IMR-90 (cell line): ENCODE results near the gene GUCD1. TPM values are rescaled to one million over a fixed set of nuclear protein-coding genes. Genes with fewer than 3 reads are reported as not detected.

Experiments
- ATAC-seq: fragments of 200-7000 bp; cut with Tn5 transposase; 2 replicates; pipeline ENCODE4 v1.9.1; 2020; ENCODE audit warnings: low read depth, mild to moderate bottlenecking, moderate library complexity
- BruUV-seq: library from RNA; stranded (reverse); fragments of 400-500 nt; replicated peaks from 2 replicates; lab custom pipeline; 2021; lab: Mats Ljungman, UMichigan
- CTCF ChIA-PET: fragments of 300-600 bp; formaldehyde crosslinking; extraction: SDS; loops from one replicate; lab custom pipeline; 2021; ENCODE audit warnings: antibody characterized with exemption; lab: Yijun Ruan, JAX
- POLR2A ChIA-PET: fragments of 300-600 bp; sonication (Branson Sonifier 250); formaldehyde crosslinking; loops from one replicate; lab custom pipeline; 2022; ENCODE audit warnings: antibody characterized with exemption; ENCODE audit not compliant: unreplicated experiment; lab: Charles Lee
- DNase-seq: peaks from one replicate; pipeline ENCODE4 v3.0.0; 2013
- H2AFZ ChIP-seq: replicated peaks from 2 replicates; pipeline ENCODE3; 2013; ENCODE audit warnings: low read length, mild to moderate bottlenecking; ENCODE audit not compliant: poor library complexity
- H2AK5ac ChIP-seq: 2 replicates; pipeline ENCODE4 v1.6.1; 2013; ENCODE audit warnings: low read depth, low read length, inconsistent platforms
- H2AK9ac ChIP-seq: replicated peaks from 2 replicates; pipeline ENCODE3; 2013; ENCODE audit warnings: mild to moderate bottlenecking, low read depth, low read length, moderate library complexity; ENCODE audit not compliant: poor library complexity
- H2BK120ac ChIP-seq: 2 replicates; pipeline ENCODE4 v1.6.1; 2013; ENCODE audit warnings: low read depth, low read length, inconsistent platforms
- H2BK15ac ChIP-seq: 3 replicates; pipeline ENCODE4 v1.6.1; 2013; ENCODE audit warnings: low read depth, low read length, inconsistent platforms
- H2BK20ac ChIP-seq: 2 replicates; pipeline ENCODE4 v1.6.1; 2013; ENCODE audit warnings: low read depth, mild to moderate bottlenecking, inconsistent platforms, low read length, moderate library complexity
- H2BK5ac ChIP-seq: 2 replicates; pipeline ENCODE4 v1.6.1; 2013; ENCODE audit warnings: mild to moderate bottlenecking, low read depth, low read length, inconsistent platforms; ENCODE audit not compliant: poor library complexity, severe bottlenecking
- H3K14ac ChIP-seq: replicated peaks from 2 replicates; pipeline ENCODE4 v1.6.1; 2013; ENCODE audit warnings: low read depth, low read length, inconsistent platforms
- H3K18ac ChIP-seq: 2 replicates; pipeline ENCODE4 v1.6.1; 2013; ENCODE audit warnings: low read depth, low read length, control low read depth
- H3K23ac ChIP-seq: 2 replicates; pipeline ENCODE4 v1.6.1; 2013; ENCODE audit warnings: low read depth, low read length, inconsistent platforms
- H3K27ac ChIP-seq: 2 replicates; pipeline ENCODE4 v1.5.1; 2013; ENCODE audit warnings: mild to moderate bottlenecking, control low read depth, low read length; ENCODE audit not compliant: insufficient read depth
- H3K27me3 ChIP-seq: 2 replicates; pipeline ENCODE4 v1.6.1; 2013; ENCODE audit warnings: low read length; ENCODE audit not compliant: control insufficient read depth, insufficient read depth
- H3K36me3 ChIP-seq: 2 replicates; pipeline ENCODE4 v1.6.1; 2013; ENCODE audit warnings: low read length, mixed read lengths; ENCODE audit not compliant: control insufficient read depth, insufficient read depth
- H3K4ac ChIP-seq: 2 replicates; pipeline ENCODE4 v1.6.1; 2013; ENCODE audit warnings: low read depth, low read length, inconsistent platforms
- H3K4me1 ChIP-seq: 2 replicates; pipeline ENCODE4 v1.6.1; 2013; ENCODE audit warnings: low read length, mixed read lengths; ENCODE audit not compliant: control insufficient read depth, insufficient read depth
- H3K4me2 ChIP-seq: 2 replicates; pipeline ENCODE4 v1.6.1; 2013; ENCODE audit warnings: low read depth, mild to moderate bottlenecking, control low read depth, low read length, moderate library complexity
- H3K4me3 ChIP-seq: 2 replicates; pipeline ENCODE4 v1.5.1; 2013; ENCODE audit warnings: low read depth, mild to moderate bottlenecking, control low read depth, low read length, moderate library complexity; ENCODE audit not compliant: insufficient read depth
- H3K56ac ChIP-seq: 2 replicates; pipeline ENCODE4 v1.6.1; 2013; ENCODE audit warnings: low read length, inconsistent platforms; ENCODE audit not compliant: insufficient read depth; ENCODE audit errors: extremely low read depth
- H3K79me1 ChIP-seq, 2 experiments: 2 replicates each; pipeline ENCODE4 v1.6.1; 2013; ENCODE audit warnings: low read length in 2 of 2, inconsistent platforms in 1 of 2, low read depth in 1 of 2
- H3K9ac ChIP-seq: 2 replicates; pipeline ENCODE4 v1.6.1; 2013; ENCODE audit warnings: low read depth, low read length, control low read depth
- H3K9me1 ChIP-seq: 2 replicates; pipeline ENCODE4 v1.6.1; 2013; ENCODE audit warnings: low read length, inconsistent platforms; ENCODE audit not compliant: insufficient read depth
- H3K9me3 ChIP-seq: 2 replicates; pipeline ENCODE4 v1.6.1; 2013; ENCODE audit warnings: low read length; ENCODE audit not compliant: control insufficient read depth, insufficient read depth
- H4K20me1 ChIP-seq: 2 replicates; pipeline ENCODE4 v1.6.1; 2013; ENCODE audit warnings: low read length, inconsistent platforms; ENCODE audit not compliant: insufficient read depth
- H4K5ac ChIP-seq: 2 replicates; pipeline ENCODE4 v1.6.1; 2013; ENCODE audit warnings: mild to moderate bottlenecking, low read depth, low read length, control low read depth
- H4K8ac ChIP-seq, 2 experiments: 2 replicates each; pipeline ENCODE4 v1.6.1; 2013; ENCODE audit warnings: low read depth in 2 of 2, low read length in 2 of 2, control low read depth in 1 of 2, inconsistent platforms in 1 of 2
- H4K91ac ChIP-seq: 2 replicates; pipeline ENCODE4 v1.6.1; 2013; ENCODE audit warnings: low read depth, low read length, inconsistent platforms; ENCODE audit not compliant: insufficient read depth
- CEBPB ChIP-seq: IDR thresholded peaks from 2 replicates; pipeline ENCODE4 v1.6.1; 2012; ENCODE audit warnings: low read depth, low read length, improper control_type of control experiment
- MAFK ChIP-seq: IDR thresholded peaks from 2 replicates; pipeline ENCODE4 v1.6.1; 2012; ENCODE audit warnings: low read depth, low read length, improper control_type of control experiment
- MAZ ChIP-seq: IDR thresholded peaks from 2 replicates; pipeline ENCODE4 v1.6.1; 2012; ENCODE audit warnings: low read depth, mild to moderate bottlenecking, low read length, improper control_type of control experiment, moderate library complexity, borderline replicate concordance
- MXI1 ChIP-seq: IDR thresholded peaks from 2 replicates; pipeline ENCODE4 v1.6.1; 2012; ENCODE audit warnings: low read depth, mild to moderate bottlenecking, low read length, moderate library complexity, borderline replicate concordance
- POLR2A ChIP-seq: IDR thresholded peaks from 2 replicates; pipeline ENCODE4 v1.6.1; 2012; ENCODE audit warnings: mild to moderate bottlenecking, low read depth, low read length
- RAD21 ChIP-seq: IDR thresholded peaks from 2 replicates; pipeline ENCODE4 v1.6.1; 2012; ENCODE audit warnings: low read length, improper control_type of control experiment
- WGBS, 2 experiments: methylation state at CpG; one replicate each; pipeline versions ENCODE4 v1.1.5 to v1.1.7; 2013; ENCODE audit warnings: missing lambda C conversion rate in 2 of 2; ENCODE audit not compliant: insufficient read length in 1 of 2; ENCODE audit errors: extremely low coverage in 2 of 2; 5-methylcytosine and 5-hydroxymethylcytosine counted together
- dilution Hi-C: fragments of 300-500 bp; cut with HindIII; formaldehyde crosslinking; loops from one replicate; pipeline ENCODE4 v1.14.3; 2018; ENCODE audit warnings: low sequenced_read_pairs; ENCODE audit not compliant: unreplicated experiment
- in situ Hi-C: fragments of 300-500 bp; cut with MboI; formaldehyde crosslinking; loops from 3 replicates; pipeline ENCODE4 v1.14.3; 2019; ENCODE audit warnings: low sequenced_read_pairs, inconsistent platforms, mixed read lengths
- intact Hi-C: fragments of 100-400 bp; cut with micrococcal nuclease; formaldehyde crosslinking; loops from 2 replicates; pipeline ENCODE4 v1.10.0; 2022
- polyA plus RNA-seq, 3 experiments: library from polyadenylated mRNA; depleted of rRNA; stranded (reverse); fragments of >200 nt; gene quantifications; 2 replicates each; pipeline ENCODE4 v1.2.3, GENCODE V29; 2012; ENCODE audit warnings: low replicate concordance in 1 of 3
- total RNA-seq: library from RNA; depleted of rRNA; stranded (reverse); fragments of >200 nt; gene quantifications from 2 replicates; pipeline ENCODE4 v1.2.3, GENCODE V29; 2012
- TF ChIP-seq, protein P1 (sequence below): fragments of 150-350 bp; IDR thresholded peaks from 2 replicates; pipeline ENCODE4 v1.6.1; 2016; ENCODE audit warnings: low read depth, mild to moderate bottlenecking, low read length, moderate library complexity, borderline replicate concordance

GUCD1 gene
- total and polyA plus RNA-seq, 2 of the 4 experiments (the other 2 are of a cell fraction): 97.6 to 143 TPM

DNA sequence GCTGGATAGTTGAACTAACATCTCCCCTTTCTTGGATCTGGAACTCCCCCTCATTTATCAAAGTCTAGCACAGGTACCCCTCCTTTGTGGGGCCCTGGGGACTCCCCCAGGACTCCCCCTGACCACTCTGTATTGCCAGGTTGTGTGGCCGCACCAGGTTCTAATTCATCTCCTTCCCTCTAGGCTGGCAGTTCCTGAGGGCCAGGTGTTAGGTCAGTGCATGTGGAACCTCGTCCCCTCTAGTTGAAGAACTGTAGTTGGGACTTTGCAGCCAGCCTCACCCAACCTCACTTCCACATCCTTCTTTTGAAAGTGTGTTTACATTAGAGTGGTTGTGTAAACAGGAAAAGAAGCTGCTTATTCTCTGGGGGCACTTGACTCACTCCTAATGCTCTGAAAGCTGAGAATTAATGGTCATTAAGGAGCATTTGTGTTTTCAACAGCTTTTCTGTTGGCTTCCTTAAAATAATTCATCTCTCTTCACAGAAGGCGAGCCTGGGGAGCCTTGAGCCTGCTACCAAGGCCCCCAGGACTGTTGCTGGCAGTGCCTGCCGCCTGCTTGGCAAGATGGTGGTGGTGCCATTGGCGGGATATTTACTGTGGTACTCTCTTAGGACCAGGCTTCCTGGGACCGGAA, 48.0 kb downstream of the GUCD1 start:
- Histone ChIP-seq H2BK20ac (0 out of 2 replicates have a peak overlapping the region, but pooled peaks have one; percentile 41), H2BK5ac (no peak overlapping the region), H3K14ac (no peak overlapping the region), H4K20me1 (no peaks in the 10 kb centered on the region), H3K9me3 (no peaks in the 10 kb centered on the region), H2BK15ac (no peak overlapping the region), H3K79me1 (no peaks in the 10 kb centered on the region), H3K36me3 (no peaks in the 10 kb centered on the region), H4K91ac (no peak overlapping the region), H3K18ac (no peak overlapping the region), H3K27me3 (no peaks in the 10 kb centered on the region), H2BK120ac (no peak overlapping the region), H2AK5ac (no peak overlapping the region; the same call in 1 of the 2 replicates), H3K4me1 (peaks cover 14% of the 10 kb centered on the region), H3K4me3 (no peak overlapping the region), H2AK9ac (no peak overlapping the region), H3K9ac (no peak overlapping the region), H3K27ac (no peak overlapping the region), H3K4me2 (0 out of 2 replicates have a peak overlapping the region, but pooled peaks have one; percentile 21), H3K23ac (no peak overlapping the region), H3K4ac (no peak overlapping the region), H3K56ac (no peak overlapping the region), H4K5ac (no peak overlapping the region), H3K9me1 (peaks cover 7% of the 10 kb centered on the region; the same call in 1 of the 2 replicates), H4K8ac (no peak overlapping the region), H2AFZ (no peak overlapping the region)
- ATAC-seq (peak; percentile 59), DNase-seq (peak; percentile 45)
- WGBS, 2 experiments: 63% methylated on average over 1 of the region's 6 CpGs; no CpG with 5 or more reads in 1 of the 2 experiments
- no TSS peak for BruUV-seq
- in situ Hi-C loops (no loop called here), intact Hi-C loops (no loop called here), dilution Hi-C loops (no loop called here)
- TF ChIP-seq POLR2A (no peak), RAD21 (no peak), MAZ (peak; percentile 56; the same call in 1 of the 2 replicates), MAFK (no peak), CEBPB (peak; percentile 25; the same call in 1 of the 2 replicates), MXI1 (no peak)
- TF ChIP-seq, protein P1, sequence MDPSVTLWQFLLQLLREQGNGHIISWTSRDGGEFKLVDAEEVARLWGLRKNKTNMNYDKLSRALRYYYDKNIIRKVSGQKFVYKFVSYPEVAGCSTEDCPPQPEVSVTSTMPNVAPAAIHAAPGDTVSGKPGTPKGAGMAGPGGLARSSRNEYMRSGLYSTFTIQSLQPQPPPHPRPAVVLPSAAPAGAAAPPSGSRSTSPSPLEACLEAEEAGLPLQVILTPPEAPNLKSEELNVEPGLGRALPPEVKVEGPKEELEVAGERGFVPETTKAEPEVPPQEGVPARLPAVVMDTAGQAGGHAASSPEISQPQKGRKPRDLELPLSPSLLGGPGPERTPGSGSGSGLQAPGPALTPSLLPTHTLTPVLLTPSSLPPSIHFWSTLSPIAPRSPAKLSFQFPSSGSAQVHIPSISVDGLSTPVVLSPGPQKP: no peak
- ChIA-PET POLR2A (no interaction called here), CTCF (interaction anchor here (0.8 kb wide), 1 partner anchor 10 kb away, joined by 3 read pairs; no protein-coding TSS in a partner anchor)
